ENCODE results near the gene UBE2G2.

The UBE2G2 gene

GRCh38 chr21:44758141-44758561 is 43.5 kb downstream of the UBE2G2 start:
- H3K4me3 ChIP-seq (ENCODE audit: low read depth, low read length) = no peak overlapping the region
- no peak overlapping the region for H2AFZ ChIP-seq
- no peak overlapping the region for H3K4me2 ChIP-seq (ENCODE audit: low read length)
- no peaks in the 10 kb centered on the region for H3K36me3 ChIP-seq (ENCODE audit: control insufficient read depth, insufficient read depth, low read length)
- no peaks in the 10 kb centered on the region for H3K27me3 ChIP-seq (ENCODE audit: control insufficient read depth, insufficient read depth, low read length)
- TF ChIP-seq, protein P1, sequence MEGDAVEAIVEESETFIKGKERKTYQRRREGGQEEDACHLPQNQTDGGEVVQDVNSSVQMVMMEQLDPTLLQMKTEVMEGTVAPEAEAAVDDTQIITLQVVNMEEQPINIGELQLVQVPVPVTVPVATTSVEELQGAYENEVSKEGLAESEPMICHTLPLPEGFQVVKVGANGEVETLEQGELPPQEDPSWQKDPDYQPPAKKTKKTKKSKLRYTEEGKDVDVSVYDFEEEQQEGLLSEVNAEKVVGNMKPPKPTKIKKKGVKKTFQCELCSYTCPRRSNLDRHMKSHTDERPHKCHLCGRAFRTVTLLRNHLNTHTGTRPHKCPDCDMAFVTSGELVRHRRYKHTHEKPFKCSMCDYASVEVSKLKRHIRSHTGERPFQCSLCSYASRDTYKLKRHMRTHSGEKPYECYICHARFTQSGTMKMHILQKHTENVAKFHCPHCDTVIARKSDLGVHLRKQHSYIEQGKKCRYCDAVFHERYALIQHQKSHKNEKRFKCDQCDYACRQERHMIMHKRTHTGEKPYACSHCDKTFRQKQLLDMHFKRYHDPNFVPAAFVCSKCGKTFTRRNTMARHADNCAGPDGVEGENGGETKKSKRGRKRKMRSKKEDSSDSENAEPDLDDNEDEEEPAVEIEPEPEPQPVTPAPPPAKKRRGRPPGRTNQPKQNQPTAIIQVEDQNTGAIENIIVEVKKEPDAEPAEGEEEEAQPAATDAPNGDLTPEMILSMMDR (IDR thresholded peaks at IDR 0.05) = no peak
- no peaks in the 10 kb centered on the region for H3K4me1 ChIP-seq
- H3K9me3 ChIP-seq (ENCODE audit: control insufficient read depth, low read length) = no peaks in the 10 kb centered on the region
- no peak overlapping the region for H3K27ac ChIP-seq
- no peak overlapping the region for H3K9ac ChIP-seq
- H3K79me2 ChIP-seq = no peaks in the 10 kb centered on the region

DNA sequence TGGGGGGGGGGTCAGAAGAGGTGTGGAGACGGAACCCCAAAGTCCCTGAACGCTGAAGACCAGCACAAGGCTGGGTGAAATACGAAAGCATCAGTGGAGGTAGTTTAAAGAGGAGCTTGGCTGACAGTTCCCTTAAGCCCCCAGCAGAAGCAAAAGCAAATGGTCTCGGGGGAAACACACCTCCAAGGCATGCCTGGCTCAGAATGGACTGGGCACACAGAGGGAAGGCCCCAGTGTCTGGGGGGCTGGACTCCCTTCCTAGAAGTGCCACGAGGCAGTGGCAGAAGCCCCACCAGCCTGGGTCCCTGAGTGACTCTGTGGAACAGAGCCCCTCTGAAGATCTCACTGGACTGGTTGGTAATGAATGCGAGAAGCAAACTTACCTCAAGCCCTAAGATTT is 43.9 kb downstream of the UBE2G2 start:
- H3K4me1 ChIP-seq = no peaks in the 10 kb centered on the region
- no peaks in the 10 kb centered on the region for H3K79me2 ChIP-seq
- no peak overlapping the region for H3K4me3 ChIP-seq (ENCODE audit: low read depth, low read length)
- H3K9me3 ChIP-seq (ENCODE audit: control insufficient read depth, low read length) = no peaks in the 10 kb centered on the region
- H3K4me2 ChIP-seq (ENCODE audit: low read length) = no peak overlapping the region
- TF ChIP-seq, protein P1 (IDR thresholded peaks at IDR 0.05) = no peak
- H3K27me3 ChIP-seq (ENCODE audit: control insufficient read depth, insufficient read depth, low read length) = no peaks in the 10 kb centered on the region
- H3K27ac ChIP-seq = no peak overlapping the region
- H2AFZ ChIP-seq = no peak overlapping the region
- H3K9ac ChIP-seq = no peak overlapping the region
- no peaks in the 10 kb centered on the region for H3K36me3 ChIP-seq (ENCODE audit: control insufficient read depth, insufficient read depth, low read length)

DNA sequence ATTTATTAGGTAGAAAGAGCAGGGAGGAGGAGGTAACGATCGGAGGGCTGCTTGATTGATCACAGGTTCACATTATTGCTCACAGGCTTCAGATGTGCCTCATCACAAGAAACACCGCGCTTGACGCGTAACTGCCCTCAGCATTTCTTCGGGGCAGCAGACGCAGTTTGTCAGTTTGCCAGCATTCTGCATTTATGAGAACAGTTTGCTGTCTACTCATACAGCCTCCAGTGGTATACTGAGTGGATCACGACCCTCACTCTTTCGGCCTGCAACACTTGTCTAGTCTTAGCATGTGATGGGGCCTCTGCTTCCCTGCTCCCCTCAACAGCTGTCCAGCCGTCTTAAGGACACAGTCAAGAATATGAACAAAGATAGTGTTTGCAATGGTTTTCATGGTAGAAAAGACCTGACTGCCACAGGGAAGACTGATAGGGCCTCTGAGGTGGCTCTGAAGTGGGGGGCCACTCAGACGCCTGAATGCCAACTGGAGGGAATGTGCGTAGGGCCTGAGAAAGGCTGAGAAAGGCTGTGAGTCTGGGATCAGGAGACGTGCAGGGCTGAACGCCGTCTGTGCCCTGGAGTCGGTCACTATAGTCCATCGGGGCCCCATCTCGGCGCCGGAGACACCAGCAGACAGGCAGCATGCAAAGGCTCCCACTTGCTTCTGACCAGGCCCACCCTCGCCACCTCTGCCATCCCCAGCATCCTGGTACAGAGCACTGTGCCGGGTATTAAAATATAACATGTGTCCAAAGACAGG is 45.0 kb downstream of the UBE2G2 start:
- Histone ChIP-seq H3K9ac (no peak overlapping the region), H3K27ac (no peak overlapping the region), H2AFZ (no peak overlapping the region), H3K36me3 (ENCODE audit: control insufficient read depth, insufficient read depth, low read length) (no peaks in the 10 kb centered on the region), H3K4me1 (no peaks in the 10 kb centered on the region), H3K27me3 (ENCODE audit: control insufficient read depth, insufficient read depth, low read length) (no peaks in the 10 kb centered on the region), H3K4me3 (ENCODE audit: low read depth, low read length) (no peak overlapping the region), H3K79me2 (no peaks in the 10 kb centered on the region), H3K4me2 (ENCODE audit: low read length) (no peak overlapping the region), H3K9me3 (ENCODE audit: control insufficient read depth, low read length) (no peaks in the 10 kb centered on the region)
- TF ChIP-seq, protein P1 (IDR thresholded peaks at IDR 0.05) = no peak

DNA sequence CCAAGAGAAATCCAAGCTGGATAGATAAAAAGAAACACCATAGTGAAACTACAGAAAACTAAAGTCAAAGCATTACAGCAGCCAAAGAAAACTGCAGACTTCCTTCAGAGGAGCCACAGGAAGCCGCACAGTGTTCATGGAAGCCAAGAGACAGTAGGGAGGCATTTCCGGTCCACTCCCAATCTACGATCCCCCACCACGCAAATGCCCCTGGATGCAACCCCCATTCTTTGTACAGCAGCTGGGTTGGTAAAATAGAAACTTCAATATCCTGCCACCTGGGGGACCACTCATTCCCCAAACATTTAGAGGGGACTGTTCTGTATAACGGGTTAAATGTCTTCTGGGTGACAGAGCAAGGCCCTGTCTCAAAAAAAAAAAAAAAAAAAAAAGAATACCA is 46.4 kb downstream of the UBE2G2 start:
- H3K9ac ChIP-seq = no peak overlapping the region
- H3K27me3 ChIP-seq (ENCODE audit: control insufficient read depth, insufficient read depth, low read length) = no peaks in the 10 kb centered on the region
- no peak overlapping the region for H2AFZ ChIP-seq
- H3K4me2 ChIP-seq (ENCODE audit: low read length) = no peak overlapping the region
- H3K4me3 ChIP-seq (ENCODE audit: low read depth, low read length) = no peak overlapping the region
- H3K36me3 ChIP-seq (ENCODE audit: control insufficient read depth, insufficient read depth, low read length) = no peaks in the 10 kb centered on the region
- H3K27ac ChIP-seq = no peak overlapping the region
- H3K79me2 ChIP-seq = no peaks in the 10 kb centered on the region
- TF ChIP-seq, protein P1 (IDR thresholded peaks at IDR 0.05) = no peak
- H3K4me1 ChIP-seq = no peaks in the 10 kb centered on the region
- no peaks in the 10 kb centered on the region for H3K9me3 ChIP-seq (ENCODE audit: control insufficient read depth, low read length)

- Histone ChIP-seq H3K9me3 (ENCODE audit: control insufficient read depth, low read length) (no peaks in the 10 kb centered on the region), H3K4me3 (ENCODE audit: low read depth, low read length) (no peak overlapping the region), H3K36me3 (ENCODE audit: control insufficient read depth, insufficient read depth, low read length) (no peaks in the 10 kb centered on the region), H3K4me1 (no peaks in the 10 kb centered on the region), H3K79me2 (no peaks in the 10 kb centered on the region), H3K27ac (no peak overlapping the region), H2AFZ (no peak overlapping the region), H3K4me2 (ENCODE audit: low read length) (no peak overlapping the region), H3K27me3 (ENCODE audit: control insufficient read depth, insufficient read depth, low read length) (no peaks in the 10 kb centered on the region), H3K9ac (no peak overlapping the region)
- TF ChIP-seq, protein P1 (IDR thresholded peaks at IDR 0.05) = no peak
Measured at GRCh38 chr21:44753357-44753756, 48.3 kb downstream of the UBE2G2 start.
